ENCODE data around the gene SPINT3.
A peak's percentile ranks its signal among the peaks of the same experiment; 100 is the strongest.
"Not testable (repeated sequence)": the region's sequence is repeated elsewhere in the genome, so short reads cannot be mapped to it uniquely, and the experiment has no call there.

The SPINT3 gene

DNA sequence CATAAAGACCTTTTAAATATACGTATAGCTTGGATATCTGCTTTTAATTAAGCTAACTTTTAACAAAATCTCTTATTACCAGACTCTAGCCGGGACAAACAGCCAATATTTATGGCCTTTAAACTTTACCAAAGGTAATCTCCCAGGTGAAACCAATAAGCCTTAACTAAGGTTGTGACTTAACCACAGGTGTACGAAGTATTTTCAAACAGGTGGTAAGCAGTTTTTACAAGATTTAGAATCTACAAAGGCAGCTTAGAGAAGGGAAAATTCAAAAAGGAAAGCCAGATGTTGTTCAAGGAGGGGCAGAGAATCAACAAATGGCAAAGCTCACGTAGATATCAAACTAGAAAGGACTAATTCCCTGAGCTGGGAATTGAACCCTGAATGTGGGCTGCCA is 30.0 kb downstream of the SPINT3 start:
- TF ChIP-seq POLR2A (IDR thresholded peaks at IDR 0.05; ENCODE audit: low read length) = no peak
- no peak for TF ChIP-seq GATA1 (IDR thresholded peaks at IDR 0.05; ENCODE audit: low read depth, low read length)
- no peak for DNase-seq

DNA sequence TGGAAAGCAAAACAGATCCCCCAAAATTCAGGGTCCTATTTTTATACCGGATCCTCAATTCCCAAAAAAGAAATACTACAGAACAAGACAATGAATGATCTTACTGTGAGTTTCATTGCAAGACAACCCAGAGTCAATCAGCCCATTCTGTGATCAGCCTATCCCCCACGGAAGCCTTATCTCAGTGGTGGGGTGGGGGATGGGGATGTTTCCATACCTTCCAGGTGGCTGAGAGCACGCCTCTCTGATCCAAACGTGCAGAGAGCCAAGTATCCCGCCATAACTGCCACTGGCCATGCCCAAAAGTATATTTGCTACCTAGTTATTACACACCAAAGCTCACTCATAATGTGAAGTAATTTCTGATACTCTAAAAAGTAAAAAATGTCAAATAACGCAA is 30.7 kb downstream of the SPINT3 start:
- no peak for TF ChIP-seq GATA1 (IDR thresholded peaks at IDR 0.05; ENCODE audit: low read depth, low read length)
- no peak for TF ChIP-seq POLR2A (IDR thresholded peaks at IDR 0.05; ENCODE audit: low read length)
- DNase-seq = no peak

DNA sequence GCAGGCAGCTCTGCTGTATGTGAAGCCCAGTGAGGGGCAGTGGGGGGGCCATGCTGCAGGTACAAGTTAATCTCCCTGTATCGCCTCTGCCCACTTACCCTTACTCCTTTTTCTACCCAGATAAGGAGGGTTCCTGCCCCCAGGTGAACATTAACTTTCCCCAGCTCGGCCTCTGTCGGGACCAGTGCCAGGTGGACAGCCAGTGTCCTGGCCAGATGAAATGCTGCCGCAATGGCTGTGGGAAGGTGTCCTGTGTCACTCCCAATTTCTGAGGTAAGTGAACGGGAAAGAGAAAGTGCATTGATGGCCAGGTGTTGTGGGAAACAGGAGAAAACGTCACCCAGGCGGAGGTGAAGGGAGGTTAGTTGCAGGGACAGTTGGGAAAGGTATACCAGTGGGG is 35.6 kb downstream of the SPINT3 start:
- TF ChIP-seq POLR2A (IDR thresholded peaks at IDR 0.05; ENCODE audit: low read length) = no peak
- TF ChIP-seq GATA1 (IDR thresholded peaks at IDR 0.05; ENCODE audit: low read depth, low read length) = no peak
- DNase-seq = no peak

DNA sequence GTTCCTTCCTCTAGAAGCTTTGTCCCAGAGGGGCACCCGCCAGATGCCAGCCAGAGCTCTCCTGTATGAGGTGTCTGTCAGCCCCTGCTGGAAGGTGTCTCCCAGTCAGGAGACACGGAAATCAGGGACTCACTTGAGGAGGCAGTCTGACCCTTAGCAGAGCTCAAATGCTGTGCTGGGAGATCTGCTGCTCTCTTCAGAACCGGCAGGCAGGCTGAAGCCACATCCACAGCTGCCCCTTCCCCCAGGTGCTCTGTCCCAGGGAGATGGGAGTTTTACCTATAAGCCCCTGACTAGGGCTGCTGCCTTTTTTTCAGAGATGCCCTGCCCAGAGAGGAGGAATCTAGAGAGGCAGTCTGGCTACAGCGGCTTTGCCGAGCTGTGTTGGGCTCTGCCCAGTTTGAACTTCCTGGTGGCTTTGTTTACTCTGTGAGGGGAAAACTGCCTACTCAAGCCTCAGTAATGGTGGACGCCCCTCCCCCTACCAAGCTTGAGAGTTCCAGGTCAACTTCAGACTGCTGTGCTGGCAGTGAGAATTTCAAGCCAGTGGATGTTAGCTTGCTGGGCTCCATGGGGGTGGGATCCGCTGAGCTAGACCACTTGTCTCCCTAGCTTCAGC is 37.8 kb downstream of the SPINT3 start:
- DNase-seq = not testable (repeated sequence)

DNA sequence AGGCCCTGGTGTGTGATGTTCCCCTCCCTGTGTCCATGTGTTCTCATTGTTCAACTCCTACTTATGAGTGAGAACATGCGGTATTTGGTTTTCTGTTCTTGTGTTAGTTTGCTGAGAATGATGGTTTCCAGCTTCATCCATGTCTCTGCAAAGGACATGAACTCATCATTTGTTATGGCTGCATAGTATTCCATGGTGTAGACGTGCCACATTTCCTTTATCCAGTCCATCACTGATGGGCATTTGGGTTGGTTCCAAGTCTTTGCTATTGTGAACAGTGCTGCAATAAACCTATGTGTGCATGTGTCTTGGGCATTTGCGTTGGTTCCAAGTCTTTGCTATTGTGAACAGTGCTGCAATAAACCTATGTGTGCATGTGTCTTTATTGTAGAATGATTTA is 43.1 kb downstream of the SPINT3 start:
- not testable (repeated sequence) for DNase-seq

DNA sequence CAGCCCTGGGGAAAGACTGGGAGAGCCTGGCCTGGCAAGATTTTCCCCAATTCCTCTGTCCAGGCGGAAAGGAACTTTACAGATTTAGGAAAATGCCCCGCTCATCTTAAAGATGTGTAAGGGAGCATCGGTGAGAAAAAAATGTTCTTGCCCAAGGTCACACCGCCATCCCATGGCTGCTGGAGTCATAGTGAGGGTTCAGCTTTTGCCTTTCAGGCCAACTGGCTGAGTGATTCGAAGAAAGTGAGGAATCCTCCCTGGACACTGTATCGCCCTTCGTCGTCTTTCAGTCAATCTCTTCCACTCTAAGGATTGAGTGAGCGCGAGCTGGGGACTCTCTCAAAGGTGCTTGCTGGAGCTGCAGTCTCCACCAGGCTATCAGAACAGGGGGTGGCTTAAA is 44.5 kb downstream of the SPINT3 start:
- TF ChIP-seq POLR2A (IDR thresholded peaks at IDR 0.05; ENCODE audit: low read length) (no peak), GATA1 (IDR thresholded peaks at IDR 0.05; ENCODE audit: low read depth, low read length) (no peak)
- peak in 1 of 2 experiments; percentile 9 for DNase-seq

DNA sequence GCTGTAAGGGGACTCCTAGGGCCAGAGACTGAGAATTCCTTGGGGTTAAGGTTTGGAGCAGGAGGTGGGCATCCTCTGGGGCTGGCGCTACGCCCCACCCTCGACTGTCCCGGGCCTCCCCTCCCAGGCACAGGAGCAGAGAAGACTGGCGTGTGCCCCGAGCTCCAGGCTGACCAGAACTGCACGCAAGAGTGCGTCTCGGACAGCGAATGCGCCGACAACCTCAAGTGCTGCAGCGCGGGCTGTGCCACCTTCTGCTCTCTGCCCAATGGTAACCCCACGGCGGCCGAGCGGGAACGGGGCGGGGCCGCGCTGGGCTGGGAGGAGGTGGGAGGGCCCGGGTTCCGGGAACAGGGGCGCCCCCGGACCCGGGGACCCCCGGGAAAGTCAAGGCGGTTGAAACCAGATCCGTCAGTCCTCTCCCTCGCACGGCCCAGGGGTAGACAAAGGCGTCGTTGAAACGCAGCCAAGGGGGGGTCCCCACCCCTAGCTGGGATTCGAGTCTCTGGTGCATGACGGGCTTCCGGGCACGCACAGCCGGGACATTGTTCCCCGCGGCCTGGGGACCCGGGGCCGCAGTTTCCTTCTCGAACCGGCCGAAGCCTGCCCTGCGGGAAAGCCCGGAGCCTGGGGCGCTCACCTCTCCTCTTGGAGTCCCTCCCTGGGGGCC is 45.0 kb downstream of the SPINT3 start:
- DNase-seq = no peak
- TF ChIP-seq POLR2A (IDR thresholded peaks at IDR 0.05; ENCODE audit: low read length) (no peak), GATA1 (IDR thresholded peaks at IDR 0.05; ENCODE audit: low read depth, low read length) (no peak)

DNA sequence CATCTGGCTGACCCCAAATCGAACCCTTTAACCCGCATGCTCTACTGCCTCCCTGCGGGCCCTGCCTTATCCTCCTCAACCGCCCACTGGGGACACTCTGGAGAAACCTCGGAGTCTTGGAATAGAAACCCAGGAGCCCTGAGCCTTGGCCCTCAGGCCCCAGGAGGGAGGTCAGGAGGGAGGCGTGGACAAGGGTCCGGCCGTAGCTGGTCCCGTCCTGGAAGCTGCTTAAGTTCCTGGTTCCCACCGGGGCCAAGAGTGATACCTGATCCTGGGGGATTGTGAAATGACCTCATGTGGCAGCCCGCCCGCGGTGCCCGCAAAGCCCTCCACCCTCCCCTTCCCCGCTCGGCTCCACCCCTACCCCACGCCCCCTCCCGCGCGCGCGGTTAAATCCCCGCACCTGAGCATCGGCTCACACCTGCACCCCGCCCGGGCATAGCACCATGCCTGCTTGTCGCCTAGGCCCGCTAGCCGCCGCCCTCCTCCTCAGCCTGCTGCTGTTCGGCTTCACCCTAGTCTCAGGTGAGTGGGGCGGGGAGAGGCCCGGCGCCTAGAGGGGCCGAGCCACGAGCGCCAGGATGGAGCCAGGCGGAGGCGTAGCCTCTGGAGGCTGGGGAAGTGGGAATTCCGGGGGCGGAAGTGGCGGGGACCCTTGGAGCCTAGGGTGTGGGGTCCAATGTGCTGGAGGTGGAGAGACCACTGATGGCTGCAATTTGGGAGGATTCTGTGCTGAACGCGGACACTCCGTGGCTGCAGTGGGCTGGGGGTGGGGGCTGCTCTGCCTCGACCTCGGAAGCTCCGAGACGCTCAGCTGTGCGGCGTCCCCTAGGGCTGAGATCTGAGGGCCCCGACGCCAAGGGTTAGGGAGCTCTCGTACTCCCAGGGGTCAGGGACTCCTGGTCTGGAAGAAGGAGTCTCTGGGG is 45.8 kb downstream of the SPINT3 start, which contains the start of gene WFDC2:
Gene WFDC2 (plus strand): TSS at position 418 of the 926 bp plus-strand sequence. CDS start 29 bp downstream, at position 447.
- TF ChIP-seq POLR2A (IDR thresholded peaks at IDR 0.05; ENCODE audit: low read length) = no peak
- TF ChIP-seq GATA1 (IDR thresholded peaks at IDR 0.05; ENCODE audit: low read depth, low read length) = no peak
- DNase-seq = no peak

DNA sequence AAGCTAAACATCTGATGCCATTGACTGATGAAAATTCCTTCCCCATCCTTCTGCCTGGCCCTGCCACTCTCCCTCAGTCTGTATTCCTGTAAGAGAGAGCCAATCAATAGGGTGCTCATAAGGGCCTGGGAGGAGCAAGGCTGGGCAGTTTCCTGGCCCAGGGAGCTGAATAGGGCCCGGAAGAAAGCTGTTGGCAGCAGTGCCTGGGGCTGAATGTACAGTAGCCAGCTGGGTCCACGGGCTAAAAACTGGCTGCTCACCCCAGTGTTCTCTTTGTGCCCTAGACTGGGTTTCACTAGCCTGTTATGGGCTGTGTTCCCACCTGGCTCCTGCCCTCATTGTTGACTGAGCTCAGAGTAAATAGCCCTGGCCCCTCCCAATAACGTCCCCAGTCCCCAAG is 47.6 kb downstream of the SPINT3 start:
- no peak for DNase-seq
- TF ChIP-seq GATA1 (IDR thresholded peaks at IDR 0.05; ENCODE audit: low read depth, low read length) (no peak), POLR2A (IDR thresholded peaks at IDR 0.05; ENCODE audit: low read length) (no peak)

DNA sequence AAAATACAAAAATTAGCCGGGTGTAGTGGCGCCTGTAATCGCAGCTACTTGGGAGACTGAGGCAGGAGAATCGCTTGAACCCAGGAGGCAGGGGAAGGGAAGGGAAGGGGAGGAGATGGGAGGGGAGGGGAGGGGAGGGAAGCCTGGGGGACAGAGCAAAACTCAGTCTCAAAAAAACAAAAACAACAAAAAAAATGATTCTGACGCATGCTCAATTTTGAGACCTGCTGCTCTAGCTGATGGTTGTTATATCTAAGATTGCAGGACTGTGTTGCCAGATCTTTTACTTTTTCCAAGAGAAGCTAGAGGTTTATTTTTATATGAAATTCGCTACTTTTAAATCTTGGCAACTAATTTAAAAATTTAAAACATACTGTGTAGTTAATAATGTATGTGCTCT is 48.2 kb downstream of the SPINT3 start:
- no peak for TF ChIP-seq GATA1 (IDR thresholded peaks at IDR 0.05; ENCODE audit: low read depth, low read length)
- TF ChIP-seq POLR2A (IDR thresholded peaks at IDR 0.05; ENCODE audit: low read length) = no peak
- no peak for DNase-seq

DNA sequence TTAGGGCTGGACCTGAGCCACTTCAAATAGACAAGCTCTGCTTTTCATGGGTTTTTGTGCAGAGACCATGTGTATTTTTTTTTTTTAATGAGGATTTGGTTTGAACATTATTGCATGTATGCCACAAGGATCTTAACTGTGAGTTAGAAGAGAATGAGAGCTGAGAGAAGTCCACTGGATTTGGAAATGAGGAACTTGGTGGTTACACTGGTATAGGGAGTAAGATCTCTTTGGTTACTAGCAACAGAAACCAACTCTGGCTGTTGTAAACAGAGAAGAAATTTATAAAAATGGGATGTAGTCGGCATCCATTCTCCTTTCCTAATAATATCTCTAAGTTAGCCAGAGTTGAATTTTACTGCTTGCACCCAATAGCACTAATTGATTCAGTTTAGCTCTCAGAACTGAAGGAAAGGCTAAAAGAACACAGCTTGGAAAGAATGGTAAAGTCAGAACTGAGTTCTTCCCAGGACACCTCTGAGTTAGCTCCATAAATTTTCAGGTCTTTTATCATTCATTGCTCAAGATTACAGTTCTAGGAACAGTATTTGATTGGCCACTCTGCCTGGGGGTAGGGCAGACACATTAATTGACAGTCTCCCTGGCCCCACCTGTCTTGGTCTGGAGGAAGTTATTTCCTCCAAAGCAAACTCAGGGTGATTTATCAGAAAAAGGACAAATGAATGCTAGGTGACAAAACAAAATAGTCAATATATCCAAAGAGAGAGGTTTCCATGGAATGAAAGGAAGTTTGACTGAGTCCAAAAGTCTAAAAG is 49.7 kb downstream of the SPINT3 start:
- TF ChIP-seq GATA1 (IDR thresholded peaks at IDR 0.05; ENCODE audit: low read depth, low read length) (no peak), POLR2A (IDR thresholded peaks at IDR 0.05; ENCODE audit: low read length) (no peak)
- DNase-seq = no peak

DNA sequence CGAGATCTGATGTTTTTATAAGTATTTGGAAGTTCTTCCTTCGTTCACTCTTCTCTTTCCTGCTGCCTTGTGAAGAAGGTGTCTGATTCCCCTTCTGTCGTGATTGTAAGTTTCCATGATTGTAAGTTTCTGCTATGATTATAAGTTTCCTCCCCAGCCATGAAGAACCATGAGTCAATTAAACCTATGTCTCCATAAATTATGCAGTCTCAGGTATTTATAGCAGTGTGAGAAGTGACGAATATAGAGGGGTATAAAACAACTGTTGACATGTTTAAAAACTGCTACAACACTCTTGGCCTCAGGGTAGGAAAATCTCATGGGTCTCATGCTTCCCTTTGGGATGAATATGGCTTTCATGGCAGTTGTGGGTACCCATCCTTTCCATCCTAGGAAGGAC is 51.7 kb downstream of the SPINT3 start:
- no peak for DNase-seq
- TF ChIP-seq GATA1 (IDR thresholded peaks at IDR 0.05; ENCODE audit: low read depth, low read length) (no peak), POLR2A (IDR thresholded peaks at IDR 0.05; ENCODE audit: low read length) (no peak)

DNA sequence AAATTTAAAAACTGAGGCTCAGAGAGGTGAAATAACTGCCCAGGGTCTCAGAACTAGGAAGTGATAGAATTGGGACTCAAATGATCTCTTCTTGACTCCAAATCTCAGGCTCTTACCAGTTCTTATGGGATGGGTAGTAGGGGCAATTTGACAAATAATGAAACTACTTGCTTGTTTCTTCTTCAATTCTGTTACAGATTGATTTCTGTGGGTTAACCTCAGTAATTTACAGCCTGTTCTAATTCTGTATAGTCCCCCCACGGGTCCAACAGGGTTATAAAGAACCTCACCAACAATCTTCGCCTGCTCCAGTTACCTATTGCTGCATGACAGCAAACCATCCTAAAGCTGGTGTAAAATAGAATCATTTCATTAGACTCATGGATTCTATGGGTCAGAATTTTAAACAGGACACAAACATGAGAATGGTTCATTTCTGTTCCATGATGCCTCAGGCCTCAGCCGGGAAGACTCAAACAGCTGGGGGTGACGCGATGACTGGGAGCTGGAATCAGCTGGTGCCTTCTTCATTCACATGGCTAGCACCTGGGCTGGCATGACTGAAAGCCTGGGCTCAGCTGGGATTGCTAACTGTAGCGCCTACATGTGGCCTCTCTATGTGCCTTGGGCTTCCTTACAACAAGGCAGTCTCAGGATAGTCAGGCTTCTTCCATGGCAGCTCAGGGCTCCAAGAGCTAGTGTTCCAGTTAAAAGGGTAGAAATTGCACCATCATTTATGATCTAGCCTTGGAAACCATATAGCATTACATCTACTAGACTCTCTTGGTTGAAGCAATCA is 52.5 kb downstream of the SPINT3 start:
- TF ChIP-seq GATA1 (IDR thresholded peaks at IDR 0.05; ENCODE audit: low read depth, low read length) = no peak
- no peak for TF ChIP-seq POLR2A (IDR thresholded peaks at IDR 0.05; ENCODE audit: low read length)
- DNase-seq = no peak
